HepG2 (cell line): ENCODE results near the gene CKLF. TPM values are rescaled to one million over a fixed set of nuclear protein-coding genes. Genes with fewer than 3 reads are reported as not detected.

Source experiments
- ARNTL ChIP-seq: sonication (generic); formaldehyde crosslinking; IDR thresholded peaks from 2 replicates; pipeline ENCODE4 v1.4.0; 2020; ENCODE audit warnings: mild to moderate bottlenecking, missing genetic modification reagents
- ATF4 ChIP-seq, 2 experiments: fragments of 450-650 bp in 1 of 2; sonication (generic) in 1 of 2; formaldehyde crosslinking; IDR thresholded peaks; 2 replicates each; pipeline versions ENCODE4 v1.5.0 to v1.8.0; 2020 to 2022; ENCODE audit warnings: mild to moderate bottlenecking in 1 of 2, missing genetic modification reagents in 1 of 2
- BORCS8-MEF2B ChIP-seq: sonication (generic); formaldehyde crosslinking; IDR thresholded peaks from 2 replicates; pipeline ENCODE4 v1.8.0; 2022; ENCODE audit warnings: mild to moderate bottlenecking, missing genetic modification reagents
- ERF ChIP-seq: IDR thresholded peaks from 2 replicates; pipeline ENCODE4 v1.6.1; 2018; ENCODE audit warnings: missing biosample characterization, missing genetic modification reagents
- FOXP1 ChIP-seq, 2 experiments: fragments of 450-650 bp in 1 of 2; IDR thresholded peaks; 2 replicates each; pipeline ENCODE4 v1.6.1; 2017 to 2018; ENCODE audit warnings: antibody characterized with exemption in 1 of 2
- HNRNPK ChIP-seq: fragments of 200-400 bp; formaldehyde crosslinking; IDR thresholded peaks from 2 replicates; pipeline ENCODE4 v1.6.1; 2018; ENCODE audit warnings: low read length, low read depth, moderate library complexity, mild to moderate bottlenecking; ENCODE audit not compliant: poor library complexity, severe bottlenecking
- KAT7 ChIP-seq: IDR thresholded peaks from 2 replicates; pipeline ENCODE4 v1.6.1; 2018; ENCODE audit warnings: borderline replicate concordance, missing compliant biosample characterization
- MAFG ChIP-seq: sonication (generic); formaldehyde crosslinking; IDR thresholded peaks from 2 replicates; pipeline ENCODE4 v1.5.1; 2020; ENCODE audit warnings: mild to moderate bottlenecking, missing genetic modification reagents
- NBN ChIP-seq: fragments of 450-650 bp; conservative IDR thresholded peaks from 2 replicates; pipeline ENCODE4 v1.6.1; 2017
- NCOA2 ChIP-seq: sonication (generic); formaldehyde crosslinking; IDR thresholded peaks from 2 replicates; pipeline ENCODE4 v1.8.0; 2022; ENCODE audit warnings: inconsistent platforms
- NFIB ChIP-seq: sonication (generic); formaldehyde crosslinking; IDR thresholded peaks from 2 replicates; pipeline ENCODE4 v1.9.0; 2021; ENCODE audit warnings: missing genetic modification reagents, mild to moderate bottlenecking, borderline replicate concordance
- PPARG ChIP-seq: conservative IDR thresholded peaks from 2 replicates; pipeline ENCODE4 v1.6.1; 2016; ENCODE audit warnings: missing biosample characterization, missing genetic modification reagents
- SMAD9 ChIP-seq: sonication (generic); formaldehyde crosslinking; IDR thresholded peaks from 2 replicates; pipeline ENCODE4 v1.5.1; 2020; ENCODE audit warnings: mild to moderate bottlenecking, missing genetic modification reagents
- SUZ12 ChIP-seq: fragments of 150-350 bp; IDR thresholded peaks from 2 replicates; pipeline ENCODE4 v1.6.1; 2014; ENCODE audit warnings: low read depth, low read length
- TEAD2 ChIP-seq: sonication (generic); formaldehyde crosslinking; IDR thresholded peaks from 2 replicates; pipeline ENCODE4 v1.9.0; 2021; ENCODE audit warnings: missing genetic modification reagents
- TMF1 ChIP-seq: sonication (generic); formaldehyde crosslinking; IDR thresholded peaks from 2 replicates; pipeline ENCODE4 v1.8.1; 2022; ENCODE audit warnings: low read depth, missing genetic modification reagents
- YEATS2 ChIP-seq: sonication (generic); formaldehyde crosslinking; IDR thresholded peaks from 2 replicates; pipeline ENCODE4 v1.4.0; 2020; ENCODE audit warnings: missing genetic modification reagents, borderline replicate concordance
- ZNF207 ChIP-seq: fragments of 450-650 bp; IDR thresholded peaks from 2 replicates; pipeline ENCODE4 v1.6.1; 2016; ENCODE audit warnings: antibody characterized with exemption, borderline replicate concordance
- ZNF234 ChIP-seq: sonication (generic); formaldehyde crosslinking; conservative IDR thresholded peaks from 2 replicates; pipeline ENCODE4 v1.5.1; 2020; ENCODE audit warnings: mild to moderate bottlenecking, missing genetic modification reagents
- ZNF274 ChIP-seq: sonication (generic); formaldehyde crosslinking; IDR thresholded peaks from 2 replicates; pipeline ENCODE4 v1.5.1; 2020; ENCODE audit warnings: mild to moderate bottlenecking, missing genetic modification reagents
- ZNF3 ChIP-seq: IDR thresholded peaks from 2 replicates; pipeline ENCODE4 v1.7.0; 2017; ENCODE audit warnings: inconsistent platforms
- ZNF607 ChIP-seq: sonication (generic); formaldehyde crosslinking; IDR thresholded peaks from 2 replicates; pipeline ENCODE4 v1.5.1; 2020; ENCODE audit warnings: missing genetic modification reagents, mild to moderate bottlenecking, borderline replicate concordance
- ZNF713 ChIP-seq: sonication (generic); formaldehyde crosslinking; IDR thresholded peaks from 2 replicates; pipeline ENCODE4 v1.4.0; 2020; ENCODE audit warnings: mild to moderate bottlenecking, missing genetic modification reagents
- ZSCAN25 ChIP-seq: sonication (generic); formaldehyde crosslinking; IDR thresholded peaks from 2 replicates; pipeline ENCODE4 v1.8.0; 2022; ENCODE audit warnings: mild to moderate bottlenecking, missing genetic modification reagents
- polyA plus RNA-seq, 8 experiments: library from polyadenylated mRNA; depleted of rRNA in 3 of 8; stranded (reverse) in 7 of 8; unstranded in 1 of 8; fragments of >200 nt; fragmentation: Illumina TruSeq in 4 of 8; extraction: Trizol in 4 of 8; gene quantifications; 2 replicates each; pipeline versions ENCODE4 v1.2.1 to v1.2.3, GENCODE V29; 2011 to 2016; ENCODE audit warnings: low read depth in 4 of 8, missing spikeins in 1 of 8, mixed read lengths in 1 of 8; ENCODE audit not compliant: insufficient read depth in 1 of 8
- total RNA-seq, 5 experiments: library from RNA; depleted of rRNA; stranded (reverse); fragments of >200 nt; fragmentation: Illumina TruSeq; extraction: Trizol; gene quantifications; 2 replicates each; pipeline ENCODE4 v1.2.3, GENCODE V29; 2016; ENCODE audit warnings: low read depth in 1 of 5
- TF ChIP-seq, protein P1 (sequence below): sonication (generic); formaldehyde crosslinking; IDR thresholded peaks from 2 replicates; pipeline ENCODE4 v1.8.0; 2022; ENCODE audit warnings: low read depth, missing genetic modification reagents
- TF ChIP-seq, protein P2 (sequence below): sonication (generic); formaldehyde crosslinking; IDR thresholded peaks from 2 replicates; pipeline ENCODE4 v1.8.0; 2022; ENCODE audit warnings: missing genetic modification reagents, mild to moderate bottlenecking, moderate library complexity, borderline replicate concordance

The CKLF gene
- total and polyA plus RNA-seq, 2 of the 13 experiments (the other 11 are each of a cell fraction or from before 2014, with no cell fraction given): 120 to 167 TPM

DNA sequence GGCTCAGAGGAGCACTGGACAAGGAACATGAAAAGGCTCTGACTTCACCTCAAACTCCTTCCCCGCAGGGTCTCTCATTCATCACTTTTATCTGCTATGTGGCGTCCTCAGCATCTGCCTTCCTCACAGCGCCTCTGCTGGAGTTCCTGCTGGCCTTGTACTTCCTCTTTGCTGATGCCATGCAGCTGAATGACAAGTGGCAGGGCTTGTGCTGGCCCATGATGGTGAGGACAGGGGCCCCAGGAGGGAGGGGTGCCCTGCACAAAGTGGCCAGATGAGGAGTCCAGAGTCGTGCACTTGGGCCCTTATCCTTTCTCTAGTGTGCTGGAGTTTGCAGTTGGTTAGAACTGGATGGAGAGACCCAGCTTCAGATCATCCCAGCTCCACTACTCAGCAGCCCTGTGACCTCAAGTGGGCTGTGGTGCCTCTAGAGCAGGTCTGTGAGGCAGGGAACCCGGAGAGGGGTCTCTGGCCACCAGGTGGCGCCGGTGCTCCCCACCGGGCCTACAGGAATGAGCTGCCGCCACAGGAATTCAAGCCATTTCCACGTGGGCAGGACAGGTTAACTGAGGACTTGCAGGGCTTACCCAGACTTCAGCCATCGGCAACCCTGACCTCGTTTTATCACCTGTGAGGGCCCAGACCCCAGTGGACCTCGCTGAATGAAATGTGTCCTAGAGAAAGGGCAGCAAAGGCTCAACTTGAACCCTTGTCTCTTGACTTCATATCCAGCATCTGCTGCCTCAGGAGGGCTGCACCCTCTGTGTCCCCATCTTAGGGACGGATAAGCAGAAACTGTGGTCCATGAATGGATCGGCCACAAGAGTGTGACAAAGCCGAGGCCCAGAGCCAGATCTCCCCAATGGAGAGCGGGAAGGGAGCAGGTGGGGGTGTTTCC lies 56.1 kb downstream of the CKLF start (continued):
- TF ChIP-seq, protein P1, sequence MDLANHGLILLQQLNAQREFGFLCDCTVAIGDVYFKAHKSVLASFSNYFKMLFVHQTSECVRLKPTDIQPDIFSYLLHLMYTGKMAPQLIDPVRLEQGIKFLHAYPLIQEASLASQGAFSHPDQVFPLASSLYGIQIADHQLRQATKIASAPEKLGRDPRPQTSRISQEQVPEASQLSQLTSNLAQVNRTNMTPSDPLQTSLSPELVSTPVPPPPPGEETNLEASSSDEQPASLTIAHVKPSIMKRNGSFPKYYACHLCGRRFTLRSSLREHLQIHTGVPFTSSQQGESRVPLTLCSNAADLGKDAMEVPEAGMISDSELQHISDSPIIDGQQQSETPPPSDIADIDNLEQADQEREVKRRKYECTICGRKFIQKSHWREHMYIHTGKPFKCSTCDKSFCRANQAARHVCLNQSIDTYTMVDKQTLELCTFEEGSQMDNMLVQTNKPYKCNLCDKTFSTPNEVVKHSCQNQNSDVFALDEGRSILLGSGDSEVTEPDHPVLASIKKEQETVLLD (CRISPR knock-in tag): no peak
- no peak for TF ChIP-seq NBN
- no peak for TF ChIP-seq HNRNPK
- no peak for TF ChIP-seq NFIB (CRISPR knock-in tag)
- no peak for TF ChIP-seq ZNF234
- TF ChIP-seq TEAD2 (CRISPR knock-in tag): no peak
- TF ChIP-seq TMF1 (CRISPR knock-in tag): peak; percentile 83
- no peak for TF ChIP-seq MAFG (CRISPR knock-in tag)
- TF ChIP-seq ZNF3 (CRISPR knock-in tag): no peak
- peak; percentile 98 for TF ChIP-seq ZNF274 (CRISPR knock-in tag)
- TF ChIP-seq NCOA2 (CRISPR knock-in tag): peak; percentile 75
- TF ChIP-seq ZNF607 (CRISPR knock-in tag): peak; percentile 94; the same call in 1 of the 2 replicates
- TF ChIP-seq YEATS2: peak; percentile 81; the same call in 1 of the 2 replicates
- no peak for TF ChIP-seq FOXP1 (IDR thresholded peaks at IDR 0.05)
- TF ChIP-seq FOXP1 (CRISPR knock-in tag; IDR thresholded peaks at IDR 0.05): no peak
- peak; percentile 83; the same call in 1 of the 2 replicates for TF ChIP-seq SMAD9 (CRISPR knock-in tag)
- no peak for TF ChIP-seq SUZ12
- peak; percentile 95 for TF ChIP-seq ERF
- TF ChIP-seq KAT7 (CRISPR knock-in tag): no peak
- TF ChIP-seq ARNTL: peak; percentile 87
- no peak for TF ChIP-seq ZNF207
- peak; percentile 93 for TF ChIP-seq BORCS8-MEF2B (CRISPR knock-in tag)
- 0 out of 2 replicates have a peak, but pooled peaks have one; percentile 83 for TF ChIP-seq ZNF713 (CRISPR knock-in tag)
- TF ChIP-seq ZSCAN25: 0 out of 2 replicates have a peak, but pooled peaks have one; percentile 57
- TF ChIP-seq PPARG: peak; percentile 78
- TF ChIP-seq, protein P2, sequence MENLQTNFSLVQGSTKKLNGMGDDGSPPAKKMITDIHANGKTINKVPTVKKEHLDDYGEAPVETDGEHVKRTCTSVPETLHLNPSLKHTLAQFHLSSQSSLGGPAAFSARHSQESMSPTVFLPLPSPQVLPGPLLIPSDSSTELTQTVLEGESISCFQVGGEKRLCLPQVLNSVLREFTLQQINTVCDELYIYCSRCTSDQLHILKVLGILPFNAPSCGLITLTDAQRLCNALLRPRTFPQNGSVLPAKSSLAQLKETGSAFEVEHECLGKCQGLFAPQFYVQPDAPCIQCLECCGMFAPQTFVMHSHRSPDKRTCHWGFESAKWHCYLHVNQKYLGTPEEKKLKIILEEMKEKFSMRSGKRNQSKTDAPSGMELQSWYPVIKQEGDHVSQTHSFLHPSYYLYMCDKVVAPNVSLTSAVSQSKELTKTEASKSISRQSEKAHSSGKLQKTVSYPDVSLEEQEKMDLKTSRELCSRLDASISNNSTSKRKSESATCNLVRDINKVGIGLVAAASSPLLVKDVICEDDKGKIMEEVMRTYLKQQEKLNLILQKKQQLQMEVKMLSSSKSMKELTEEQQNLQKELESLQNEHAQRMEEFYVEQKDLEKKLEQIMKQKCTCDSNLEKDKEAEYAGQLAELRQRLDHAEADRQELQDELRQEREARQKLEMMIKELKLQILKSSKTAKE (CRISPR knock-in tag): no peak
- peak in 1 of 2 experiments; percentile 28; a peak in 1 of 4 replicates for TF ChIP-seq ATF4 (CRISPR knock-in tag; IDR thresholded peaks at IDR 0.05)
